ENCODE results near the gene CAMKMT. TPM values are rescaled to one million over a fixed set of nuclear protein-coding genes. Genes with fewer than 3 reads are reported as not detected.
A peak's percentile ranks its signal among the peaks of the same experiment; 100 is the strongest.

The CAMKMT gene
- total and polyA plus RNA-seq, 8 donors = 8.3 to 17.5 (median 11.5) TPM

- TF ChIP-seq, protein P1, sequence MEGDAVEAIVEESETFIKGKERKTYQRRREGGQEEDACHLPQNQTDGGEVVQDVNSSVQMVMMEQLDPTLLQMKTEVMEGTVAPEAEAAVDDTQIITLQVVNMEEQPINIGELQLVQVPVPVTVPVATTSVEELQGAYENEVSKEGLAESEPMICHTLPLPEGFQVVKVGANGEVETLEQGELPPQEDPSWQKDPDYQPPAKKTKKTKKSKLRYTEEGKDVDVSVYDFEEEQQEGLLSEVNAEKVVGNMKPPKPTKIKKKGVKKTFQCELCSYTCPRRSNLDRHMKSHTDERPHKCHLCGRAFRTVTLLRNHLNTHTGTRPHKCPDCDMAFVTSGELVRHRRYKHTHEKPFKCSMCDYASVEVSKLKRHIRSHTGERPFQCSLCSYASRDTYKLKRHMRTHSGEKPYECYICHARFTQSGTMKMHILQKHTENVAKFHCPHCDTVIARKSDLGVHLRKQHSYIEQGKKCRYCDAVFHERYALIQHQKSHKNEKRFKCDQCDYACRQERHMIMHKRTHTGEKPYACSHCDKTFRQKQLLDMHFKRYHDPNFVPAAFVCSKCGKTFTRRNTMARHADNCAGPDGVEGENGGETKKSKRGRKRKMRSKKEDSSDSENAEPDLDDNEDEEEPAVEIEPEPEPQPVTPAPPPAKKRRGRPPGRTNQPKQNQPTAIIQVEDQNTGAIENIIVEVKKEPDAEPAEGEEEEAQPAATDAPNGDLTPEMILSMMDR (IDR thresholded peaks at IDR 0.05) = no peak
- H3K4me1 ChIP-seq = no peaks in the 10 kb centered on the region
- H3K36me3 ChIP-seq = no peaks in the 10 kb centered on the region
- H3K4me3 ChIP-seq = no peak overlapping the region
- ATAC-seq (no peak), DNase-seq (no peak)
- intact Hi-C loops (cut with DNase I) = no loop called here
- no peak overlapping the region for H3K27ac ChIP-seq
- H3K27me3 ChIP-seq = no peaks in the 10 kb centered on the region
- H3K9me3 ChIP-seq = peaks cover 0 to 6% of the 10 kb centered on the region in 2 donors
Measured at GRCh38 chr2:44639399-44639798, 277.7 kb downstream of the CAMKMT start.

GRCh38 chr2:44642123-44642857 lies 280.5 kb downstream of the CAMKMT start:
- Histone ChIP-seq H3K9me3 (no peaks in the 10 kb centered on the region), H3K27ac (no peak overlapping the region), H3K36me3 (no peaks in the 10 kb centered on the region), H3K4me1 (no peaks in the 10 kb centered on the region), H3K4me3 (no peak overlapping the region), H3K27me3 (no peaks in the 10 kb centered on the region)
- TF ChIP-seq, protein P1 (IDR thresholded peaks at IDR 0.05) = no peak
- intact Hi-C loops (cut with DNase I) = no loop called here
- DNase-seq (no peak), ATAC-seq (no peak)

DNA sequence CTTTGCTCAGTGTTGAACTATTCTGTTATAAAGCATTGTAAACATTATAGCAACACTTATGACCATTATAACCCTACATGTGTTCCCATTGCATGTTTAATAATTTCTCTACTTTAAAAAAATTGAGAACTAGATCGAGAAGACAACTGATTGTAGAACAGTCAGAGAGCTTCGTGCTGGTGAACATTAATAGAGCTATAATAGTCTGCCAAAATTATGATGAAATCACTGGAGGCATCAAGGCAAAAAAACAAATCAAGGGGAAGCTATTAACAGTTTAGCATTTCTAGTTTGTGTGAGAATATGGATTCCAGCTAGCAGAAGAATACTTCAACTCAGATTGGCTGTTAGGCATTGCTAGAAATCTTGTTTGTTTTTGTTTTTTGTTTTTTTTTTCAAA lies 284.2 kb downstream of the CAMKMT start:
- DNase-seq = no peak
- intact Hi-C loops (cut with DNase I) = no loop called here
- TF ChIP-seq, protein P1 (IDR thresholded peaks at IDR 0.05) = no peak

GRCh38 chr2:44649381-44649780 lies 287.6 kb downstream of the CAMKMT start:
- intact Hi-C loops (cut with DNase I) = no loop called here
- Histone ChIP-seq H3K4me1 (no peaks in the 10 kb centered on the region), H3K36me3 (no peaks in the 10 kb centered on the region), H3K9me3 (no peaks in the 10 kb centered on the region), H3K4me3 (no peak overlapping the region), H3K27me3 (no peaks in the 10 kb centered on the region), H3K27ac (no peak overlapping the region)
- DNase-seq = peak in 2 of 4 donors; percentile 71
- TF ChIP-seq, protein P1 (IDR thresholded peaks at IDR 0.05) = no peak
- ATAC-seq = no peak

More for the DNA sequence above, 284.2 kb downstream of the CAMKMT start:
- no peaks in the 10 kb centered on the region for H3K36me3 ChIP-seq
- H3K27ac ChIP-seq = no peak overlapping the region
- H3K27me3 ChIP-seq = no peaks in the 10 kb centered on the region
- no peaks in the 10 kb centered on the region for H3K9me3 ChIP-seq
- H3K4me3 ChIP-seq = no peak overlapping the region
- ATAC-seq = no peak
- no peaks in the 10 kb centered on the region for H3K4me1 ChIP-seq

DNA sequence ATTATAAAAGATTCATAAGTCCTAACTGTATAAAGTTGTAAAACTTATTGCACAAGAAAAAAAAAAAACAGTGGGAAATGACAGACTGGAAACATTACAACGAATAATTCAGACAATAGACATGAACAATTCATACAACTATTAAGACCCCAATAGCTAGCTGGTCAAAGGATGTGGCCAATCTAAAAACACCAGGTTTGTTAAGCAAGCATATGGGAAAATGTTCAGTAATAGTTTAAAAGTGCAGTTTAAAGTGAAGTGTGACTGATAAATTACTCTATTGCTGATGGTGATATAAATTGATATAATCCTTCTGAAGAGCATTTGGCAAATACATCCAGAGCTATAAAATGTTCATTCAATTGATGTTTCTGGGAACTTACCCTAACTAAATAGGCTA lies 289.0 kb downstream of the CAMKMT start:
- Histone ChIP-seq H3K27me3 (no peaks in the 10 kb centered on the region), H3K9me3 (no peaks in the 10 kb centered on the region), H3K4me3 (no peak overlapping the region), H3K36me3 (no peaks in the 10 kb centered on the region), H3K4me1 (no peaks in the 10 kb centered on the region), H3K27ac (no peak overlapping the region)
- intact Hi-C loops (cut with DNase I) = no loop called here
- TF ChIP-seq, protein P1 (IDR thresholded peaks at IDR 0.05) = no peak
- DNase-seq (peak in 2 of 4 donors; percentile 81 to 85), ATAC-seq (no peak)
